Prostate gland (tissue), 2 donors: ENCODE data around the gene GARS1. TPM values are rescaled to one million over a fixed set of nuclear protein-coding genes. Genes with fewer than 3 reads are reported as not detected.
"Not testable (repeated sequence)": the region's sequence is repeated elsewhere in the genome, so short reads cannot be mapped to it uniquely, and the experiment has no call there.

Source experiments
- DNase-seq: peaks from one replicate; pipeline ENCODE4 v3.0.0-alpha.2; 2019; ENCODE audit warnings: low spot score
- H3K27ac ChIP-seq, 2 donors: fragments of 200-600 bp; sonication (generic); 2 replicates each; pipeline ENCODE4 v1.5.1; 2017 to 2019
- H3K27me3 ChIP-seq: fragments of 200-600 bp; sonication (generic); replicated peaks from 2 replicates; pipeline ENCODE4 v1.5.1; 2019; ENCODE audit not compliant: insufficient read depth
- H3K36me3 ChIP-seq, 2 donors: fragments of 200-600 bp; sonication (generic); 1 replicate in 1 of 2; 2 replicates in 1 of 2; pipeline versions ENCODE4 v1.5.1 to v1.8.1; 2017 to 2019
- H3K4me1 ChIP-seq: fragments of 200-600 bp; sonication (generic); replicated peaks from 2 replicates; pipeline ENCODE4 v1.5.1; 2019
- H3K4me3 ChIP-seq, 2 donors: fragments of 200-600 bp; sonication (generic); 2 replicates each; pipeline ENCODE4 v1.5.1; 2017 to 2019
- H3K9me3 ChIP-seq: fragments of 200-600 bp; sonication (generic); 2 replicates; pipeline ENCODE4 v1.5.1; 2017
- POLR2A ChIP-seq: fragments of 450-650 bp; IDR thresholded peaks from one replicate; pipeline ENCODE4 v1.6.1; 2016; ENCODE audit warnings: antibody characterized with exemption, mild to moderate bottlenecking
- POLR2AphosphoS5 ChIP-seq: sonication (generic); formaldehyde crosslinking; IDR thresholded peaks from one replicate; pipeline ENCODE4 v1.6.1; 2017; ENCODE audit warnings: antibody characterized with exemption
- WGBS: methylation state at CpG from one replicate; pipeline ENCODE4 v1.1.5; 2018; 5-methylcytosine and 5-hydroxymethylcytosine counted together
- intact Hi-C: fragments of 100-400 bp; cut with DNase I; formaldehyde crosslinking; loops from one replicate; pipeline ENCODE4 v1.14.2; 2022
- total RNA-seq, 2 donors: library from RNA; depleted of rRNA; stranded (reverse); fragments of >200 nt; gene quantifications; one replicate each; pipeline ENCODE4 v1.1.0, GENCODE V29; 2016
- TF ChIP-seq, protein P1 (sequence below), 4 experiments: fragments of 200-600 bp in 2 of 4; fragments of 450-650 bp in 2 of 4; sonication (generic) in 2 of 4; IDR thresholded peaks; 1 replicate in 3 of 4; 2 replicates in 1 of 4; pipeline ENCODE4 v1.5.1; 2016 to 2019; ENCODE audit warnings: antibody characterized with exemption in 4 of 4, mild to moderate bottlenecking in 2 of 4, moderate library complexity in 2 of 4

Gene GARS1
- total RNA-seq, 2 donors from 2014 or later = 38.8 to 78.3 TPM

DNA sequence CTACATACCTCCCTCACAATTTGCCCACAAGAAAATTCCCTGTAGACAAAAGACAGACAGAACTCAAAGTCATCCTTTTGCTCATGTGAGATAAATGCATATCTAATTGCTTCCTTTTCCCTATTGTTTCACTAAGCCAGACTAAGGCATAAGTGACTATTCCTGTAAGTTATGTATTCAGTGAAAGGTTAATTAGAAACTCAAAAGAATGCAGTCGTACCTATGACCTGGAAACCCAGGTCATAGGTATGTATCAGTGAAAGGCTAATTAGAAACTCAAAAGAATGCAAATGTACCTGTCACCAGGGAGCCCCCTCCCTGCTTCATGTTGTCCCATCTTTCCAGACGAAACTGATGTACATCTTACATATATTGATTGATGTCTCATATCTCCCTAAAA lies 10.3 kb upstream of the GARS1 start:
- no peaks in the 10 kb centered on the region for H3K27me3 ChIP-seq
- no peak overlapping the region for H3K4me3 ChIP-seq
- TF ChIP-seq POLR2A (no peak), POLR2AphosphoS5 (no peak)
- TF ChIP-seq, protein P1, sequence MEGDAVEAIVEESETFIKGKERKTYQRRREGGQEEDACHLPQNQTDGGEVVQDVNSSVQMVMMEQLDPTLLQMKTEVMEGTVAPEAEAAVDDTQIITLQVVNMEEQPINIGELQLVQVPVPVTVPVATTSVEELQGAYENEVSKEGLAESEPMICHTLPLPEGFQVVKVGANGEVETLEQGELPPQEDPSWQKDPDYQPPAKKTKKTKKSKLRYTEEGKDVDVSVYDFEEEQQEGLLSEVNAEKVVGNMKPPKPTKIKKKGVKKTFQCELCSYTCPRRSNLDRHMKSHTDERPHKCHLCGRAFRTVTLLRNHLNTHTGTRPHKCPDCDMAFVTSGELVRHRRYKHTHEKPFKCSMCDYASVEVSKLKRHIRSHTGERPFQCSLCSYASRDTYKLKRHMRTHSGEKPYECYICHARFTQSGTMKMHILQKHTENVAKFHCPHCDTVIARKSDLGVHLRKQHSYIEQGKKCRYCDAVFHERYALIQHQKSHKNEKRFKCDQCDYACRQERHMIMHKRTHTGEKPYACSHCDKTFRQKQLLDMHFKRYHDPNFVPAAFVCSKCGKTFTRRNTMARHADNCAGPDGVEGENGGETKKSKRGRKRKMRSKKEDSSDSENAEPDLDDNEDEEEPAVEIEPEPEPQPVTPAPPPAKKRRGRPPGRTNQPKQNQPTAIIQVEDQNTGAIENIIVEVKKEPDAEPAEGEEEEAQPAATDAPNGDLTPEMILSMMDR (IDR thresholded peaks at IDR 0.05) = no peak
- DNase-seq = no peak
- H3K27ac ChIP-seq = no peak overlapping the region
- H3K36me3 ChIP-seq = peaks cover 0 to 6% of the 10 kb centered on the region in 2 donors
- H3K9me3 ChIP-seq = no peaks in the 10 kb centered on the region
- intact Hi-C loops = no loop called here
- H3K4me1 ChIP-seq = no peaks in the 10 kb centered on the region
- WGBS = 76% methylated on average over 2 of the region's 2 CpGs

DNA sequence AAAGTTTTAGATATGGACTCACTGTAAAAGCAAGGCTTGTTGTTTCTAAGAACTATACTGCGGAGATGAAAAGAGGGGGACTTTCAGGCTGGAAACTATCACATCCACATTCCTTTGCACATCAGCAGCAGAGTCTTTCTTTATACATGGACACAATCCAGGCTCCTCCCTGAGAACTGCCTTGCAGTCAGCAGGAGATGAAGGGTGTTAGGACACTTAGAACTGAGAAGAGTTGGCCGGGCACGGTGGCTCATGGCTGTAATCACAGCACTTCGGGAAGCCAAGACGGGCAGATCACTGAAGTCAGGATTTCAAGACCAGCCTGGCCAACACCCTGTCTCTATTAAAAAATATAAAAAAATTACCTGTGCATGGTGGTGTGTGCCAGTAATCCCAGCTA lies 9.7 kb upstream of the GARS1 start:
- WGBS = 78% methylated on average over 5 of the region's 5 CpGs
- intact Hi-C loops = no loop called here
- no peak overlapping the region for H3K27ac ChIP-seq

DNA sequence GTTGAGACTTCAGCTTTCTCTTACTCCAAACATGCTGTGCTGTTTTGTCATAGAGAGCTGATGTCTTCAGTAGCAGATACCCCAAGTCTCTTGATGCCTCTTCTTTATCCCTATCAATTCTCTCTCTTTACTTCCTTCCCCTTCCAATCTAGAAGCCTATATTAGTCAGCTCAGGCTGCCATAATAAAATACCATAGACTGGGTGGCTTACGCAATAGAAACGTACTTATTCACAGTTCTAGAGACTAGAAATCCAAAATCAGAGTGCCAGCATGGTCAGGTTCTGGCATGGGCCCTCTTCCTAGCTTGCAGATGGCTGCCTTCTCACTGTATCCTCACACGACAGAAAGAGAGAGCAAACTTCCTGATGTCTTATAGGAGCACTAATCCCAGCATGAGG lies 9.0 kb upstream of the GARS1 start:
- no peaks in the 10 kb centered on the region for H3K4me1 ChIP-seq
- H3K9me3 ChIP-seq = no peaks in the 10 kb centered on the region
- 93% methylated on average over 3 of the region's 3 CpGs for WGBS
- H3K27ac ChIP-seq = no peak overlapping the region
- no peaks in the 10 kb centered on the region for H3K27me3 ChIP-seq
- intact Hi-C loops = no loop called here
- TF ChIP-seq, protein P1 (IDR thresholded peaks at IDR 0.05) = no peak
- TF ChIP-seq POLR2AphosphoS5 (no peak), POLR2A (no peak)
- no peak overlapping the region for H3K4me3 ChIP-seq
- DNase-seq = no peak
- peaks cover 0 to 6% of the 10 kb centered on the region in 2 donors for H3K36me3 ChIP-seq

More for the DNA sequence above, 9.7 kb upstream of the GARS1 start:
- Histone ChIP-seq H3K9me3 (no peaks in the 10 kb centered on the region), H3K36me3 (peaks cover 0 to 6% of the 10 kb centered on the region in 2 donors), H3K27me3 (no peaks in the 10 kb centered on the region), H3K4me3 (no peak overlapping the region), H3K4me1 (no peaks in the 10 kb centered on the region)
- TF ChIP-seq POLR2A = no peak
- TF ChIP-seq POLR2AphosphoS5 = no peak
- TF ChIP-seq, protein P1 (IDR thresholded peaks at IDR 0.05) = no peak
- no peak for DNase-seq

DNA sequence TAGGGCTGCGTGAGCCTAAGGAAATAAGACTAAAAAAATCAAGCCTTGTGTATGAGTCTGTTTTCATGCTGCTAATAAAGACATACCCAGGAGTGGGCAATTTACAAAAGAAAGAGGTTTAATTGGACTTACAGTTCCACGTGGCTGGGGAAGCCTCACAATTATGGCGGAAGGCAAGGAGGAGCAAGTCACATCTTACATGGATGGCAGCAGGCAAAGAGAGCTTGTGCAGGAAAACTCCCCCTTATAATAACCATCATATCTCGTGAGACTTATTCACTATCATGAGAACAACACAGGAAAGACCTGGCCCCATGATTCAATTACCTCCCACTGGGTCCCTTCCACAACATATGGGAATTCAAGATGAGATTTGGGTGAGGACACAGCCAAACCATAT lies 7.1 kb upstream of the GARS1 start:
- H3K9me3 ChIP-seq, H3K36me3 ChIP-seq, H3K4me1 ChIP-seq, DNase-seq, H3K27me3 ChIP-seq, H3K4me3 ChIP-seq, H3K27ac ChIP-seq, intact Hi-C loops: not testable (repeated sequence)
- 85% methylated on average over 4 of the region's 4 CpGs for WGBS

DNA sequence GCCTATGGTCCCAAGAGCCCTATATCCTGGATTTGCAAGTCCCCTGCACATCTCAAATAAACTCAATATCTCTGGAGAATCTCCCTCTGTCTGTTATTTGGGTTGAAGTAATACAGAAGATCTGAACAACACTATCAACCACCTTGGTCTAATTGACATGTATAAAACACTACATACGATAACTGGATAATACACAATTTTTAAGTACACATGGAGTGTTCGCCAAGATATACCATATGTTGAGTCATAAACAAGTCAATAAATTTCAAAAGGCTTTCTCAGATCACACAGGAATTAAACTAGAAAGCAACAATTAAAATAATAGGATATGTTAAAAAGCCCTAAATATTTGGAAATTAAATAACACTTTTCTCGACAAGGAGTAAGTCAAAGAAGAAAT lies 5.6 kb upstream of the GARS1 start:
- Histone ChIP-seq H3K36me3 (peaks cover 0 to 5% of the 10 kb centered on the region in 2 donors), H3K4me1 (peaks cover 3% of the 10 kb centered on the region), H3K27me3 (no peaks in the 10 kb centered on the region), H3K27ac (no peak overlapping the region), H3K4me3 (no peak overlapping the region), H3K9me3 (no peaks in the 10 kb centered on the region)
- intact Hi-C loops = no loop called here
- 94% methylated on average over 3 of the region's 3 CpGs for WGBS
- TF ChIP-seq POLR2AphosphoS5 (no peak), POLR2A (no peak)
- TF ChIP-seq, protein P1 (IDR thresholded peaks at IDR 0.05) = no peak
- DNase-seq = no peak
